ENCODE data around the gene ZNF687.

Gene ZNF687

GRCh38 chr1:151311589-151312331, 29.7 kb downstream of the ZNF687 start:
- peak in 33 of 58 donors; percentile 11 to 75 (median 39) for DNase-seq

GRCh38 chr1:151312411-151312810, 30.3 kb downstream of the ZNF687 start:
- no peak for DNase-seq

DNA sequence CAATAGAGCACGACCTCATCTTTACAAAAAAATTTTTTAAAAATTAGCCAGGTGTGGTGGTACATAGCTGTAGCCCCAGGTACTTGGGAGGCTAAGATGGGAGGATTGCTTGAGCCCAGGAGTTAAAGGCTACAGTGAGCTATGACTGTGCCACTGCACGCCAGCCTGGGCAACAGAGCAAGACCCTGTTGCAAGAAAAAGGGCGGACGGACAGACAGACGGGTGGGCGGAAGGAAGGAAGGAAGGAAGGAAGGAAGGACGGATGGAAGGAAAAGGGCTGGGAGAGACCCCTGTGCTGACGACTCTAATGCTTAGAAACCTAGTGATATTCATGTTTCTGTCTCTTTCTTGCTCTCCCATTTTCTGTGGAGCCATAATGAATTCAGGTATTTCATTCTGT, 30.7 kb downstream of the ZNF687 start:
- no peak for DNase-seq

DNA sequence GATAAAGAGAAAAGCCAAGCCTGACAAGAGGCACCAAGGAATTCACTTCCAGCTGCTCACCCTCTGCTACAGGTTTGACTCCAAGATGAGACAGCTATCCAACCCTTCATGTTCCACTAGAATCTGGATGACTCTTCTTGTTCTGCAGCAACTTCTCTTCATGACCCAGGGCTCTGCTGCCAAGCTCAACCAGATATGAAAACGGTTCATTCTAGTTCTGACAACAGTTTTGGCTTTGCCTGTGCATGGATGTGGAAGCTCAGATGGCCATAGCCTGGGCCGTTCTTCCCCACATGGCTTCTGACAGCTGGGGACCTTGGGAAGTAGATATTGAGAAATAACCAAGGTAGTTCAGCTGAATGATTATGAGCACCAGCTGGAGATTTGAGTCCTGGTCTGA, 31.4 kb downstream of the ZNF687 start:
- peak in 3 of 58 donors; percentile 31 to 37 (median 32) for DNase-seq

- DNase-seq: peak in 54 of 58 donors; percentile 24 to 92 (median 77)
Measured at GRCh38 chr1:151314137-151314875, 32.2 kb downstream of the ZNF687 start.

DNA sequence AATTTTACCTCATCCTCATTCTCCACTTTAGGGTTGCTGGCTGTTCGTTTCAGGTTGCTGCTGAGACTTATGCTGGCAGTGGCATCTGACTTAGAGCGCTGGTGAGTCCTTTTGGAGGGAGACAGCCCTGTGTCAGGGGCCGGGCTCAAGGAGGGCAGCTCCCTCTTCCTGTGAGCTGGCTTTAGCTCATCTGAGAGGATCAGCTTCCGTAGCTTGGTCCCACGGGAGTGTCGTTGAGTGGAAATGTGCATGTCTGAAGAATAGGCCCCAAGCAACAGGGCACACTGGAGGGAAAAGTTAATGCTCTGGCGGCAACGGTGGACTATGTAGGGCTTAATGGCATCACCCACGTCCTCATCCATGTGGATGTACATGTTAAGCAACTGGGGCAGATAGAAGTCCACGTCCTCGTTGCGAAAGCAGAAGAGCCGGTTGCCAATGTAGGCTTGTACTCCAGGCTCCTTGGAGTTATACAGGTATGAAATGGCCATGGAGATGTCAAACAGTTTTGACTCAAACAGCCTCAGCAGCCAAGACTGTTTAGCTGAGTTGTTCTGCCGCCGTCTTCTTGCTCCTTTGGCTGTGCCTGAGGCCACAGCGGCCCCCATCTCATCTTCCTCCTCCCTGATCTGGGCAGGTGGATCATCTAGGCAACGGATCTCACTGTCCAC, 33.6 kb downstream of the ZNF687 start:
- no peak for DNase-seq

GRCh38 chr1:151318975-151319374, 36.9 kb downstream of the ZNF687 start:
- DNase-seq: no peak

- no peak for DNase-seq
Measured at GRCh38 chr1:151324390-151324930, 42.4 kb downstream of the ZNF687 start.

GRCh38 chr1:151325231-151325630, 43.1 kb downstream of the ZNF687 start:
- no peak for DNase-seq

DNA sequence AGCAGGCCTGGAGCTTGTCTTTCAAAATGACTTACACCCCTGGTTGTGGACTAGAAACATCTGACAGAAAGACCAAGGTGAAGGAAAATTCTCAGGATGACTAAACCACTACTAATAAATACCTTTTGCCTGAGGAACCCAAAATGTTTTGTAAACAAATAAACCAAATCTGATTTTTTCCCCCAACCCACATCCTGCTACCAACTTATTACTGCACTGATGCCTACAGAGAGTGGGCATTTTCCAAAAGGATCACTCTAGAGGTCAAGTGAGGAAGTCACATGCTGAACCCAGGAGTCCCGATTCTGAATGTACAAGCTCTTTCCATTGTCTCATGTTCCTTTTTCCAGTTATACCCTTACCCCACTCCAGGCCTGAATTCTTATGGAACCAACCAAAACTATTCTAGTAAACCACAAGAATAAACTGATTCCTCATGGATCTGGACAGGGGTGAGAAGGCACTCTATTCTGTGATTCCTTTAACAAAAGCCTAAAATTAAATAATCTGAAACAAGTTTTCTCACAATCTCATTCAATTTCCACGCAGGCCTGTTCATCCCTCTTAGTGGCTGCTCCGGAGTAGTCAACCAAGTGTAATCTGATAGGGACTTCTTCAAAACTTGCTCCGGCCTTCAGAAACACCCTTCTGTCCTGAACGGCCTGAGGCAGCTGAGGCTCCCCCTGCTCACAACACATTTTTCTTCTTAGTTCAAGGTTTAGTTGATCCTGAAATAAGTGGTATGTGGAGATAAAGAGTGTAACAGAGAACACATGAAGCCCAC, 43.7 kb downstream of the ZNF687 start:
- DNase-seq: no peak

GRCh38 chr1:151326619-151327222, 44.6 kb downstream of the ZNF687 start:
- peak in 22 of 58 donors; percentile 13 to 73 (median 46) for DNase-seq

GRCh38 chr1:151327223-151327902, 45.3 kb downstream of the ZNF687 start, which contains the start of gene PI4KB:
Gene PI4KB, minus strand, starts transcription at chr1:151327416. Its CDS starts 10,935 bp downstream, at chr1:151316481.
- peak; percentile 49 to 97 (median 86) for DNase-seq

DNA sequence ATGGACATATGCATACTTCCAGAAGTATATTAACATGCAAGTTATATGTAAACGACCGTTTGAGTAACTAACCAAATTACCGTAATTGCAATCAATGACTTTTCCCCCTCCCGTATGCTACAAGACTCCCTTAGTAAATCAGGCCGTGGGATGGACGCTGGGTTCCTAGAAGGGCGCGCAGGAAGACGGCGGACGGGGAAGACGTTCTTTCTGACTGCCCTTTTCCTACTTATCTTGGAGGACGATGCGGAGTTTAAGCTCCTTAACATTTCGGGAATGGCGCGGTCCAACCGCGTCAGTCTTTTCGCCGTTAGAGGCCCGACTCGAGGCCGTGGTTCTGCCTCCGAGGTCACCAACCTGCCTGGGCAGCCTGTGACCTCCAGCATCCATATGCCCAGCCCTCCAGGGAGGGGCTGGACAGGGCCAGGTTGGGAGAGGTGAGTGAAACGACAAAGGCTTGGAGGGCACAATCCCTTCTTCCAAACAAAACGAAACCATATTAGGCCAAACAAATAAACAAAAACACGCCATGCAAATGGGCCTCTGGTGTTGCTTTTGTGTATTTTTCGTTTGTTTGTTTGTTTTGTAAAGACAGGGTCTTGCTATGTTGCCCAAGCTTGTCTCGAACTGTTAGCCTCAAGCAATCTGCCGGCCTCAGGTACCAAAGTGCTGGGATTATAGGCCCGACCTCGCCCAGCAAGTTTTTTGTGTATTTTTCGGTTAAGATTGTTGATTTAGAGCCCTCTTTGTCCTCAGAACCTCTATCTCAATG, 46.0 kb downstream of the ZNF687 start:
- peak in 15 of 58 donors; percentile 22 to 55 (median 38) for DNase-seq

GRCh38 chr1:151334822-151335221, 52.7 kb downstream of the ZNF687 start:
- DNase-seq: no peak

DNA sequence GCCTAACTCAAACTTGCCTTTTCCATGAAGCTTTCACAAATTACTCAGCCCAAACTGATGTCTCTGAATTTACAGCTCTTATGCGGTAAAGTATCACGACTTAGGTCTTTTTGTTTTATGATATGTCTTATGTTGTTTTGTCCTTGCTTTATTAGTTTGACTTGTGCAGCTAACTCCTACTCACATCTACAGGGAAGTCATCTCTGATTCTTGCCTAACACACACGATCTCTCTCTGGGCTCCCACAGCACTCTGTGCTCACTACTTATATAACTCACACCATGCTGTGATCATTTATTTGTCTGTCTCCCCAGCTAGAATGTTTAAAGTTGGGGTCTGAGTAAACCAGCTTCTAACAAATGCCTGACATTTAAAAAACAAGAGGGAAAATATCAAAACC, 54.5 kb downstream of the ZNF687 start:
- no peak for DNase-seq

DNA sequence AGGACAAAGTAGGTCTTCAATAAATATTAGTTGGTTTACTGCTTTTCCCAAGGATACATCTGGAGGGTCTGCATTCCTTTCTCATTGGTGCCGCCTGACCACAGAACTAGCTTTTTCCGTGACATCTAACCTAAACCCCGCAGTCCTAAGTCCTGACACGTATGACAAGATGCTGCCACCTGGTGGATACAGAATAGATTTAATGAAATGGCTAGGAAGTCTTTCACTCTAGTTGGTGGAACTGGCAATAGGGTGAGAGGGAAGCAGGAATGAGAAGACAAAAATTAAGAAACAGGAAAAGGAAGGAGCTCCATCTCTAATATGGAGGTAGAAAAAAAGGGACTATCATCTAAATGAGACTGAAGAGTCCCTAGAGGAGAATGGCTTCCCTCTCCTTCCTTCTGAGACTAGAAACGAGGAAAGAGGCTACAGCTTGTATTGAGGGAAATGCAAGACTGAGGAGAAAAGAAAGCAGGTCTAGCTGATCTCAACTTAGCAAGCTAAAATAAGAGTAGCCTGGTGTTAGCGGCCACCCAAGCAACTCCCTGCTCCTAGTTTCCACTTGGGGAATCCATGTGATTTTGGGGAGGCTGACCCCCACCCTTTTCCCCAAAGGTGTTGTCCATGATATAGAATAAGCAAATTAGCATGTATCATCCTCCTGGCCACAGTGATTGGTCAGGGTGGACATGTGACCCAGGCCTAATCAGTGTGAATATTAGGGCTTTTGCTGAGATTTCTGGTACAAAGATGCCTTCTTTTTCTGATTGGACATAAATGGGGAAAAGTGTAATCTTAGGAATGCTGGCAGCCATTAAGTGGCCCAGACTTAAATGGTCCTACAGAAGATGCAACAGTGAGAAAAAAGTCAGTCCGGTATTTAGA, 59.0 kb downstream of the ZNF687 start:
- peak in 42 of 58 donors; percentile 2 to 85 (median 26) for DNase-seq
